Activated CD4-positive, alpha-beta T cell treated with anti-CD3 and anti-CD28 coated beads, Interleukin-2, amount 10 ng/mL, durations not matched to agents 24 days and 14 days (primary cell): Measurements from ENCODE around the gene CLEC3B. TPM values are rescaled to one million over a fixed set of nuclear protein-coding genes. Genes with fewer than 3 reads are reported as not detected.
A peak's percentile ranks its signal among the peaks of the same experiment; 100 is the strongest.
"Not testable (repeated sequence)": the region's sequence is repeated elsewhere in the genome, so short reads cannot be mapped to it uniquely, and the experiment has no call there.

Experiments used
- DNase-seq: peaks from one replicate; pipeline ENCODE4 v3.0.0; 2022
- H3K27ac Mint-ChIP-seq: one replicate; pipeline ENCODE4 v1.8.0; 2022; ENCODE audit warnings: mild to moderate bottlenecking, mixed read lengths
- H3K27me3 Mint-ChIP-seq: one replicate; pipeline ENCODE4 v1.8.0; 2022; ENCODE audit warnings: mixed read lengths
- H3K36me3 Mint-ChIP-seq: one replicate; pipeline ENCODE4 v1.8.0; 2022; ENCODE audit warnings: low read depth, mild to moderate bottlenecking, mixed read lengths
- H3K4me1 Mint-ChIP-seq: one replicate; pipeline ENCODE4 v1.8.0; 2021; ENCODE audit warnings: mixed read lengths
- H3K4me3 Mint-ChIP-seq: one replicate; pipeline ENCODE4 v1.8.0; 2022; ENCODE audit warnings: mild to moderate bottlenecking, moderate library complexity, mixed read lengths
- H3K9me3 Mint-ChIP-seq: one replicate; pipeline ENCODE4 v1.8.0; 2021; ENCODE audit warnings: mixed read lengths
- intact Hi-C: fragments of 100-400 bp; cut with micrococcal nuclease; formaldehyde crosslinking; loops from one replicate; pipeline ENCODE4 v1.15.1; 2023
- total RNA-seq: library from RNA; stranded (reverse); gene quantifications from 2 replicates; pipeline ENCODE4 v1.2.3, GENCODE V29; 2022

Gene CLEC3B
- not detected in 2 replicates for total RNA-seq

- H3K4me3 Mint-ChIP-seq, result no peak within 1 kb of the TSS
These were observed at the start of gene CLEC3B for GRCh38 chr3:45026038-45026437. TSS of gene CLEC3B (plus strand) at chr3:45026303. CDS start at chr3:45026363, 60 bp downstream.

GRCh38 chr3:44981220-44981619, 44.9 kb upstream of the CLEC3B start:
- intact Hi-C loops, result loop anchor here (2.0 kb wide), 1 partner anchor 16 kb away; no protein-coding TSS in a partner anchor
- Mint-ChIP-seq H3K36me3 (peaks cover 31% of the 10 kb centered on the region), H3K9me3 (no peaks in the 10 kb centered on the region), H3K27me3 (no peaks in the 10 kb centered on the region), H3K4me1 (peaks cover 76% of the 10 kb centered on the region), H3K27ac (peak overlapping the region; percentile 70), H3K4me3 (peak overlapping the region; percentile 47)
- peak; percentile 61 for DNase-seq

More at GRCh38 chr3:45026038-45026437, at the start of gene CLEC3B:
- DNase-seq, result no peak
- no peaks in the 10 kb centered on the region for H3K36me3 Mint-ChIP-seq
- no peaks in the 10 kb centered on the region for H3K9me3 Mint-ChIP-seq
- intact Hi-C loops, result no loop called here
- H3K4me1 Mint-ChIP-seq, result peaks cover 2% of the 10 kb centered on the region
- H3K27ac Mint-ChIP-seq, result no peak within 1 kb of the TSS
- H3K27me3 Mint-ChIP-seq, result peaks cover 9% of the 10 kb centered on the region

GRCh38 chr3:44981751-44982150, 44.4 kb upstream of the CLEC3B start:
- Mint-ChIP-seq H3K4me1 (peaks cover 74% of the 10 kb centered on the region), H3K36me3 (peaks cover 28% of the 10 kb centered on the region), H3K27ac (peak overlapping the region; percentile 77), H3K4me3 (peak overlapping the region; percentile 39), H3K9me3 (no peaks in the 10 kb centered on the region), H3K27me3 (no peaks in the 10 kb centered on the region)
- DNase-seq, result peak; percentile 79
- intact Hi-C loops, result loop anchor here (2.0 kb wide), 1 partner anchor 15 kb away; no protein-coding TSS in a partner anchor

DNA sequence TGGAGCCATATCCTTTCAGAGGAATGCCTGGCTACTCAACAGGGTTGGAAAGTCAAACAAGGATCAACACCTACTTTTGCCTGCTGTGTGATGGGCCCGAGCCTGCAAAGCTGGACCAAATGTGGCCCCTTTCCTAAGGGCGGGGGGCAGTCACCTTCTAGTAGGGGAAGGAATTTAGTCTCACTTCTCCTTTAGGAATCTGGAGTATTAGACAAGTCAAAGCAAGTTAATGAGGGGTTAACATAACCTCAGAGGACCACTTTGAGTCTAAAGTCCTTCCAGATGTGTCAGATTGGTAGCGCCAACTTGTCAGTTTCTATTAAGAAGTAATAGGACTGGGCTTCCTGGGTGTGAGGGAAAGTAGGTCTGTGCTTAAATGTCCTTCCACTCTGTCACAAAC, 43.3 kb upstream of the CLEC3B start:
- peaks cover 25% of the 10 kb centered on the region for H3K36me3 Mint-ChIP-seq
- no peak for DNase-seq
- intact Hi-C loops, result no loop called here
- H3K27me3 Mint-ChIP-seq, result no peaks in the 10 kb centered on the region
- H3K4me1 Mint-ChIP-seq, result peaks cover 70% of the 10 kb centered on the region
- no peak overlapping the region for H3K27ac Mint-ChIP-seq
- no peaks in the 10 kb centered on the region for H3K9me3 Mint-ChIP-seq
- H3K4me3 Mint-ChIP-seq, result no peak overlapping the region

DNA sequence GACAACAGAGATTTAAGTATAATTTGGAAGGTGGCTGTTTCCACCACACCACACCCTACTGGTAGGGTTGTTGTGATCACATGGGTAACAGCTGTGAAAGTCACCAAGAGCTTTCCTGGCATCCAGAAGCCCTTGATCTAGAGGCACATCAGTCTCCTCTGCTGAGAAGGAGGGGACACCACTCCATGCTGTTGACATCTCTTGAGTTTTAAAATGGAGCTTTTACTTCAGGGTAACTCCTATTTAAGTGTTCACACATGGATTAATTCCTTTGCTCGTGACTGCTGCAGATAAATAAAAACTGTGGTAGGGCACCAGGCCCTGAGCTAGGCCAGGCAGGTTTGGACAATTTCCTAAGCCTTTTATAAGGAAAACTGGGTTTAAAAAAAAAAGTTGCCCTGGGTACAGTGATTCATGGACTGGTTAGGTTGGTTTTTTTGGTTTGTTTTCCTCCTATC, 42.6 kb upstream of the CLEC3B start:
- intact Hi-C loops, result no loop called here
- no peaks in the 10 kb centered on the region for H3K27me3 Mint-ChIP-seq
- DNase-seq, result no peak
- H3K9me3 Mint-ChIP-seq, result no peaks in the 10 kb centered on the region
- peaks cover 70% of the 10 kb centered on the region for H3K4me1 Mint-ChIP-seq
- no peak overlapping the region for H3K27ac Mint-ChIP-seq
- no peak overlapping the region for H3K4me3 Mint-ChIP-seq
- H3K36me3 Mint-ChIP-seq, result peaks cover 22% of the 10 kb centered on the region

- Mint-ChIP-seq H3K9me3 (no peaks in the 10 kb centered on the region), H3K27me3 (no peaks in the 10 kb centered on the region), H3K27ac (no peak overlapping the region), H3K36me3 (peaks cover 19% of the 10 kb centered on the region), H3K4me3 (no peak overlapping the region), H3K4me1 (peaks cover 66% of the 10 kb centered on the region)
- intact Hi-C loops, result no loop called here
- DNase-seq, result peak; percentile 71
These were observed 41.8 kb upstream of the CLEC3B start for GRCh38 chr3:44984335-44984734.

- intact Hi-C loops, H3K9me3 Mint-ChIP-seq, DNase-seq, H3K27ac Mint-ChIP-seq, H3K27me3 Mint-ChIP-seq, H3K4me3 Mint-ChIP-seq: not testable (repeated sequence)
- peaks cover 34% of the 10 kb centered on the region for H3K36me3 Mint-ChIP-seq
- peaks cover 54% of the 10 kb centered on the region for H3K4me1 Mint-ChIP-seq
These were observed 39.8 kb upstream of the CLEC3B start for GRCh38 chr3:44986330-44986729.

DNA sequence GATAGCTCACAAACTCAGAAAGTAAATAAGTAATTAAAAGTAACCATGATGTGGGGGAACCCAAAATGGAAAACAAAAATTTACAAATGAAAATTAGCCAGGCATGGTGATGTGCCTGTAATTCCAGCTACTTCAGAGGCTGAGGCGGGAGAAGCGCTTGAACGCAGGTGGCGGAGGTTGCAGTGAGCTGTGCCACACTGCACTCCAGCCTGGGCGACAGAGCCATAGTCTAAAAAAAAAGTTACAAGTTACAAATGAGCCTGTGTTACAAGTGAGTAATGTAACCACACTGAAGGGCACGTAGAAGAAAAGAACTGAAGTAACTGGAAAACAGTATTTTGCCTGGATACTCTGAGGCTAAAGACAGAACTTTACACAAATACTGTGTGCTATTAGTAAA, 38.8 kb upstream of the CLEC3B start:
- intact Hi-C loops, result no loop called here
- no peak for DNase-seq
- Mint-ChIP-seq H3K9me3 (no peaks in the 10 kb centered on the region), H3K27ac (no peak overlapping the region), H3K27me3 (no peaks in the 10 kb centered on the region), H3K36me3 (peaks cover 44% of the 10 kb centered on the region), H3K4me1 (peaks cover 50% of the 10 kb centered on the region), H3K4me3 (no peak overlapping the region)

DNA sequence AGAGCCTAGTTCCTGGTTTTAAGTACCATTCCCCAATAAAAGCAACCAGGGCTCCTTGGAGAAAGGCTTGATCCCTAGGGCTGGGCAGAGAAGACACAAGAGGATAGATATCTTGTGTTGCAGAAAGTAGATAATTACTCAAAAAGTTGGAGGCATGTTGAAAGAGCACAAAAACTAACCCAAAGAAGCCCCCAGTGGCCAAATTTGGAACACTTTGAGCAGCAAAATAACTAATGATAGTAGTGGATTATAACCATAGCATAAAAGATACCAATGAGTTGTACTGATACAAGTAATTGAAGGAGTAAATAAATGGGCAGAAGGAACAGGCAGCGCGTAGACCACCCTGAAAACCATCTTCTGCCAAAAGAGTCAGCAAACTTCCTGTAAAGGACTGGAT, 38.0 kb upstream of the CLEC3B start:
- DNase-seq, result peak; percentile 68
- Mint-ChIP-seq H3K36me3 (peaks cover 52% of the 10 kb centered on the region), H3K9me3 (no peaks in the 10 kb centered on the region), H3K4me1 (peaks cover 48% of the 10 kb centered on the region), H3K27me3 (no peaks in the 10 kb centered on the region), H3K27ac (no peak overlapping the region), H3K4me3 (no peak overlapping the region)
- intact Hi-C loops, result no loop called here

DNA sequence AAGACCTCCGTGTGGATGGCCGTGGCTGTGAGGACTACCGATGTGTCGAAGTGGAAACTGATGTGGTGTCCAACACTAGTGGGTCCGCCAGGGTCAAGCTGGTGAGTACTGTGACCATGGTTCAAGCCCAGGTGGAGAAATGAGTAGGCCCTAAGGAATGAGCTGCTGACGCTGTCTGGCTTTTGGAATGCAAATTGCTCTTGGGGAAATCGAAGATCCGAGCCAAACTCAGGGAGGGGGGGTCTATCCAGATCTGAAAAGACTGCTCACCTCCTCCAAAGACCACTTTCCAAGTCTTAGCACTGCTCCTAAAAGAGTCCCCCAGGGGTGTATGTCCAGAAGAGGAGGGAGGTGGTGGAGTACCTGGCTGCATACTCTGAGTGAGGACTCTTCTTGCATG, 37.0 kb upstream of the CLEC3B start:
- Mint-ChIP-seq H3K9me3 (no peaks in the 10 kb centered on the region), H3K27me3 (no peaks in the 10 kb centered on the region), H3K4me3 (no peak overlapping the region), H3K4me1 (peaks cover 43% of the 10 kb centered on the region), H3K36me3 (peaks cover 55% of the 10 kb centered on the region), H3K27ac (no peak overlapping the region)
- intact Hi-C loops, result no loop called here
- no peak for DNase-seq

GRCh38 chr3:44989636-44990373, 36.3 kb upstream of the CLEC3B start:
- Mint-ChIP-seq H3K27me3 (no peaks in the 10 kb centered on the region), H3K9me3 (no peaks in the 10 kb centered on the region), H3K4me3 (no peak overlapping the region), H3K36me3 (peaks cover 60% of the 10 kb centered on the region), H3K27ac (no peak overlapping the region), H3K4me1 (peaks cover 39% of the 10 kb centered on the region)
- intact Hi-C loops, result no loop called here
- no peak for DNase-seq

DNA sequence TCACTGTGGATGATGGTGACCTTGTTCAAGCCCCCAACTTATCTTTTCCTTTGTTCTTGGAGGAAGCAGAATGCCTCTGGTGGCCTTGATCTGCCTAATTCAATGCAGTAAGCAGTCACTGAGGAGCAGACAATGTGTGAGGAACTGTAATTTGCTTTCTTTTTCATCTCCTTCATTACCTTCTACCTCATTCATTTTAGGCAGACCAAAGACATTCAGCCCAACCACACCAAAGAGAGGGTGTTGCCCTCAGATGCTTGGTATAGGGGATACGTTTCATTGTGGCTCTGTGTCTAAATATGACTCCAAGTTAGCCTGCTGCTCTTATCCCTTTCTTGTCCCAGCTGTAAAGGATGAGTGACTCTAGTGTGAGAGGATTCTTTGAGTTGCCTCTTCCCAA, 34.8 kb upstream of the CLEC3B start:
- peak; percentile 70 for DNase-seq
- Mint-ChIP-seq H3K4me1 (peaks cover 41% of the 10 kb centered on the region), H3K36me3 (peaks cover 68% of the 10 kb centered on the region), H3K27ac (no peak overlapping the region), H3K27me3 (no peaks in the 10 kb centered on the region), H3K9me3 (no peaks in the 10 kb centered on the region), H3K4me3 (no peak overlapping the region)
- intact Hi-C loops, result no loop called here

- H3K9me3 Mint-ChIP-seq, result no peaks in the 10 kb centered on the region
- H3K27me3 Mint-ChIP-seq, result no peaks in the 10 kb centered on the region
- no peak overlapping the region for H3K27ac Mint-ChIP-seq
- intact Hi-C loops, result no loop called here
- H3K4me3 Mint-ChIP-seq, result no peak overlapping the region
- H3K36me3 Mint-ChIP-seq, result peaks cover 77% of the 10 kb centered on the region
- H3K4me1 Mint-ChIP-seq, result peaks cover 46% of the 10 kb centered on the region
- peak; percentile 73 for DNase-seq
These were observed 33.3 kb upstream of the CLEC3B start for GRCh38 chr3:44992555-44993470.
